ENCODE measurements around the gene SEL1L3.

DNA sequence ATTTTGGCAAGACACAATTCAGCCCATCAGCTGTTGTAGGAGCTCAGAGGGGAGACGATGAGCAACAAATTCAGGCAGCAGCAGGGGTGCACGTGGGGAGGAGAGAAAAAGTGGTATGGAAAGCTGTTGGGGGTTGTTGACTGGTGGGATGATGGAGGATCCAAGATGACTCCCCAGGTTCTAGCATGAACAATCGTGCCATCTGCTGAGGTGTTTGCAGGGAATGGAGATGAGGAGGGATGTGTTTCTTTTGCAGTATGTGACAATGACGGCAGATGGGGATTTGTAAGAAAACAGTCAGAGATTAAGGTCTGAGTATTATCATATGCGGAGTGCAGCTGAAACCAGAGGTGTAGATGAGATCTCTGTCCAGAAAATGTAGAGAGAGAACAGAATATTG, 63.3 kb downstream of the SEL1L3 start:
- TF ChIP-seq POLR2A (IDR thresholded peaks at IDR 0.05), result no peak
- TF ChIP-seq, protein P1, sequence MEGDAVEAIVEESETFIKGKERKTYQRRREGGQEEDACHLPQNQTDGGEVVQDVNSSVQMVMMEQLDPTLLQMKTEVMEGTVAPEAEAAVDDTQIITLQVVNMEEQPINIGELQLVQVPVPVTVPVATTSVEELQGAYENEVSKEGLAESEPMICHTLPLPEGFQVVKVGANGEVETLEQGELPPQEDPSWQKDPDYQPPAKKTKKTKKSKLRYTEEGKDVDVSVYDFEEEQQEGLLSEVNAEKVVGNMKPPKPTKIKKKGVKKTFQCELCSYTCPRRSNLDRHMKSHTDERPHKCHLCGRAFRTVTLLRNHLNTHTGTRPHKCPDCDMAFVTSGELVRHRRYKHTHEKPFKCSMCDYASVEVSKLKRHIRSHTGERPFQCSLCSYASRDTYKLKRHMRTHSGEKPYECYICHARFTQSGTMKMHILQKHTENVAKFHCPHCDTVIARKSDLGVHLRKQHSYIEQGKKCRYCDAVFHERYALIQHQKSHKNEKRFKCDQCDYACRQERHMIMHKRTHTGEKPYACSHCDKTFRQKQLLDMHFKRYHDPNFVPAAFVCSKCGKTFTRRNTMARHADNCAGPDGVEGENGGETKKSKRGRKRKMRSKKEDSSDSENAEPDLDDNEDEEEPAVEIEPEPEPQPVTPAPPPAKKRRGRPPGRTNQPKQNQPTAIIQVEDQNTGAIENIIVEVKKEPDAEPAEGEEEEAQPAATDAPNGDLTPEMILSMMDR (IDR thresholded peaks at IDR 0.05), result no peak

All from gastroesophageal sphincter (tissue), 3 donors.